ENCODE data around the gene MARK4. TPM values are rescaled to one million over a fixed set of nuclear protein-coding genes. Genes with fewer than 3 reads are reported as not detected.
"Not testable (repeated sequence)": the region's sequence is repeated elsewhere in the genome, so short reads cannot be mapped to it uniquely, and the experiment has no call there.

MARK4 gene
- total RNA-seq, 1 experiment from 2014 or later: 37.7 TPM

GRCh38 chr19:45333609-45334303, 82.7 kb downstream of the MARK4 start:
- no peaks in the 10 kb centered on the region for H3K9me3 ChIP-seq (ENCODE audit: control insufficient read depth in 1 of 2, insufficient read depth in 1 of 2, low read depth in 1 of 2, low read length in 2 of 2)
- no peaks in the 10 kb centered on the region for H3K9me2 ChIP-seq (ENCODE audit: insufficient read depth)
- no peak overlapping the region for H3K9ac ChIP-seq (ENCODE audit: low read length)
- RAD21 ChIA-PET (ENCODE audit: low non-redundant PET in 1 of 2, low total read pairs in 2 of 2, uncharacterized antibody in 2 of 2, unreplicated experiment in 2 of 2): no interaction called here
- no peaks in the 10 kb centered on the region for H3K79me2 ChIP-seq (ENCODE audit: insufficient read depth, low read length)
- ATAC-seq: no peak
- H3K27ac ChIP-seq (ENCODE audit: low read depth, low read length): no peak overlapping the region
- no peak overlapping the region for H3K4me2 ChIP-seq (ENCODE audit: low read length)
- intact Hi-C loops (cut with micrococcal nuclease): no loop called here
- H4K20me1 ChIP-seq (ENCODE audit: insufficient read depth): no peaks in the 10 kb centered on the region
- CTCF ChIA-PET: no interaction called here
- no peak overlapping the region for H3K4me3 ChIP-seq (replicated peaks in 1 of 2; ENCODE audit: low read depth in 1 of 2, low read length in 2 of 2)
- no TSS peak for BruUV-seq (replicated peaks)
- H2AFZ ChIP-seq (ENCODE audit: low read depth, low read length, poor library complexity, severe bottlenecking): peak overlapping the region; percentile 15
- TF ChIP-seq JUND (IDR thresholded peaks at IDR 0.05) (no peak), ZFX (IDR thresholded peaks at IDR 0.05) (0 out of 2 replicates have a peak, but pooled peaks have one; percentile 11)
- DNase-seq (ENCODE audit: low read depth, low spot score): no peak
- H3K36me3 ChIP-seq (ENCODE audit: control insufficient read depth in 1 of 2, insufficient read depth in 2 of 2, low read length in 2 of 2): no peaks in the 10 kb centered on the region
- POLR2A ChIA-PET: interaction anchor here (0.6 kb wide), 1 partner anchor 313 kb away, joined by 3 read pairs; no protein-coding TSS in a partner anchor
- H3K27me3 ChIP-seq (ENCODE audit: insufficient read depth, low read length): no peaks in the 10 kb centered on the region
- H3K4me1 ChIP-seq (ENCODE audit: control insufficient read depth in 1 of 2, insufficient read depth in 2 of 2, low read length in 2 of 2): peaks cover 9 to 29% of the 10 kb centered on the region in 2 experiments

DNA sequence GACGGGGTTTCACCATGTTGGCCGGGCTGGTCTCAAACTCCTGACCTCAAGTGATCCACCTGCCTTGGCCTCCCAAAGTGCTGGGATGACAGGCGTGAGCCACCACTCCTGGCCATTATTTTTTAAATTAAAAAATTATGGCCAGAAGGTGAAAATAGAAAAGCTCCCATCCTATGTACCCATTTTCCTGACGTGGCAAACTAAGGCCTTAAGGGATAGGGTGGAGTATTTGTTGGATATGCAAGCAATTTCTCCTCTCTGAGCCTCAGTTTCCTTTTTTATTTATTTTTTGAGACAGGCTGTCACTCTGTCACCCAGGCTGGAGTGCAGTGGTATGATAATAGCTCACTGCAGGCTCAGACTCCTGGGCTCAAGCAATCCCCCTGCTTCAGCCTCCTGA, 83.8 kb downstream of the MARK4 start:
- H4K20me1 ChIP-seq (ENCODE audit: insufficient read depth); H2AFZ ChIP-seq (ENCODE audit: low read depth, low read length, poor library complexity, severe bottlenecking); RAD21 ChIA-PET (ENCODE audit: low non-redundant PET in 1 of 2, low total read pairs in 2 of 2, uncharacterized antibody in 2 of 2, unreplicated experiment in 2 of 2); H3K9ac ChIP-seq (ENCODE audit: low read length); H3K27ac ChIP-seq (ENCODE audit: low read depth, low read length); ATAC-seq; H3K9me2 ChIP-seq (ENCODE audit: insufficient read depth); DNase-seq (ENCODE audit: low read depth, low spot score); H3K4me2 ChIP-seq (ENCODE audit: low read length); H3K27me3 ChIP-seq (ENCODE audit: insufficient read depth, low read length); H3K79me2 ChIP-seq (ENCODE audit: insufficient read depth, low read length); H3K36me3 ChIP-seq (ENCODE audit: control insufficient read depth in 1 of 2, insufficient read depth in 2 of 2, low read length in 2 of 2); BruUV-seq (replicated peaks); H3K9me3 ChIP-seq (ENCODE audit: control insufficient read depth in 1 of 2, insufficient read depth in 1 of 2, low read depth in 1 of 2, low read length in 2 of 2); H3K4me3 ChIP-seq (replicated peaks in 1 of 2; ENCODE audit: low read depth in 1 of 2, low read length in 2 of 2): not testable (repeated sequence)
- intact Hi-C loops (cut with micrococcal nuclease): loop anchor here (5.0 kb wide), 2 partner anchors 258 to 533 kb away; partner anchors contain the start of genes GEMIN7 and ZNF296
- 0 out of 2 replicates have a peak, but pooled peaks have one; percentile 21 for TF ChIP-seq CBX3 (IDR thresholded peaks at IDR 0.05; ENCODE audit: low read depth)
- H3K4me1 ChIP-seq (ENCODE audit: control insufficient read depth in 1 of 2, insufficient read depth in 2 of 2, low read length in 2 of 2): peaks cover 9 to 34% of the 10 kb centered on the region in 2 experiments
- CTCF ChIA-PET: interaction anchor here (1.7 kb wide), 1 partner anchor 9 kb away, joined by 3 read pairs; no protein-coding TSS in a partner anchor
- POLR2A ChIA-PET: interaction anchor here (1.5 kb wide), 1 partner anchor 9 kb away, joined by 4 read pairs; no protein-coding TSS in a partner anchor
